ENCODE measurements around the gene PDXDC1.
"Not testable (repeated sequence)": the region's sequence is repeated elsewhere in the genome, so short reads cannot be mapped to it uniquely, and the experiment has no call there.

- not testable (repeated sequence) for TF ChIP-seq EZH2 (IDR thresholded peaks at IDR 0.05; ENCODE audit: low read length, unreplicated experiment)
- TF ChIP-seq, protein P1, sequence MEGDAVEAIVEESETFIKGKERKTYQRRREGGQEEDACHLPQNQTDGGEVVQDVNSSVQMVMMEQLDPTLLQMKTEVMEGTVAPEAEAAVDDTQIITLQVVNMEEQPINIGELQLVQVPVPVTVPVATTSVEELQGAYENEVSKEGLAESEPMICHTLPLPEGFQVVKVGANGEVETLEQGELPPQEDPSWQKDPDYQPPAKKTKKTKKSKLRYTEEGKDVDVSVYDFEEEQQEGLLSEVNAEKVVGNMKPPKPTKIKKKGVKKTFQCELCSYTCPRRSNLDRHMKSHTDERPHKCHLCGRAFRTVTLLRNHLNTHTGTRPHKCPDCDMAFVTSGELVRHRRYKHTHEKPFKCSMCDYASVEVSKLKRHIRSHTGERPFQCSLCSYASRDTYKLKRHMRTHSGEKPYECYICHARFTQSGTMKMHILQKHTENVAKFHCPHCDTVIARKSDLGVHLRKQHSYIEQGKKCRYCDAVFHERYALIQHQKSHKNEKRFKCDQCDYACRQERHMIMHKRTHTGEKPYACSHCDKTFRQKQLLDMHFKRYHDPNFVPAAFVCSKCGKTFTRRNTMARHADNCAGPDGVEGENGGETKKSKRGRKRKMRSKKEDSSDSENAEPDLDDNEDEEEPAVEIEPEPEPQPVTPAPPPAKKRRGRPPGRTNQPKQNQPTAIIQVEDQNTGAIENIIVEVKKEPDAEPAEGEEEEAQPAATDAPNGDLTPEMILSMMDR (conservative IDR thresholded peaks at IDR 0.05; ENCODE audit: low read depth, low read length) = not testable (repeated sequence)
Observed at GRCh38 chr16:14988092-14988491, 13.3 kb downstream of the PDXDC1 start.
